ENCODE measurements around the gene PRDM16.

GRCh38 chr1:3462356-3463012 is 393.5 kb downstream of the PRDM16 start:
- no peak for TF ChIP-seq CTCF (IDR thresholded peaks at IDR 0.05)
- no peak for TF ChIP-seq RAD21 (IDR thresholded peaks at IDR 0.05; ENCODE audit: low read length)
- no peak for TF ChIP-seq JUND (IDR thresholded peaks at IDR 0.05)
- TF ChIP-seq SIN3A (IDR thresholded peaks at IDR 0.05; ENCODE audit: borderline replicate concordance, low read depth, low read length) = no peak
- no peak for TF ChIP-seq REST (IDR thresholded peaks at IDR 0.05; ENCODE audit: low read depth, low read length)
- no peak for TF ChIP-seq MAX (IDR thresholded peaks at IDR 0.05; ENCODE audit: low read depth)
- TF ChIP-seq TEAD4 (IDR thresholded peaks at IDR 0.05; ENCODE audit: borderline replicate concordance, insufficient read depth) = no peak
- no peak for TF ChIP-seq POLR2AphosphoS5 (IDR thresholded peaks at IDR 0.05; ENCODE audit: low read depth, low read length)
- TF ChIP-seq EZH2phosphoT487 (IDR thresholded peaks at IDR 0.05; ENCODE audit: borderline replicate concordance, low read depth) = no peak
- no peak for TF ChIP-seq TAF1 (IDR thresholded peaks at IDR 0.05; ENCODE audit: borderline replicate concordance, low read depth, low read length)
- no peak for TF ChIP-seq EP300 (IDR thresholded peaks at IDR 0.05; ENCODE audit: borderline replicate concordance in 1 of 2, low read depth in 1 of 2, low read length in 1 of 2)
- TF ChIP-seq NFIC (IDR thresholded peaks at IDR 0.05; ENCODE audit: borderline replicate concordance) = no peak
- TF ChIP-seq FOXM1 (IDR thresholded peaks at IDR 0.05; ENCODE audit: low read depth) = no peak

Data from SK-N-SH (cell line).